Adrenal gland (tissue), 5 donors: ENCODE measurements around the gene MRPS7.

Source experiments
- POLR2A ChIP-seq, 2 donors: fragments of 450-650 bp; IDR thresholded peaks; one replicate each; pipeline ENCODE4 v1.6.1; 2017; ENCODE audit warnings: antibody characterized with exemption in 2 of 2, mild to moderate bottlenecking in 2 of 2, moderate library complexity in 1 of 2
- TF ChIP-seq, protein P1 (sequence below), 6 experiments: fragments of 450-650 bp in 4 of 6; fragments of 200-600 bp in 2 of 6; sonication (generic) in 1 of 6; IDR thresholded peaks; 1 replicate in 5 of 6; 2 replicates in 1 of 6; pipeline versions ENCODE4 v1.5.1 to v1.8.0; 2016 to 2021; ENCODE audit warnings: antibody characterized with exemption in 6 of 6, mild to moderate bottlenecking in 2 of 6, moderate library complexity in 1 of 6
- donor health status: DM: no; HTN: no; CAD: no.

DNA sequence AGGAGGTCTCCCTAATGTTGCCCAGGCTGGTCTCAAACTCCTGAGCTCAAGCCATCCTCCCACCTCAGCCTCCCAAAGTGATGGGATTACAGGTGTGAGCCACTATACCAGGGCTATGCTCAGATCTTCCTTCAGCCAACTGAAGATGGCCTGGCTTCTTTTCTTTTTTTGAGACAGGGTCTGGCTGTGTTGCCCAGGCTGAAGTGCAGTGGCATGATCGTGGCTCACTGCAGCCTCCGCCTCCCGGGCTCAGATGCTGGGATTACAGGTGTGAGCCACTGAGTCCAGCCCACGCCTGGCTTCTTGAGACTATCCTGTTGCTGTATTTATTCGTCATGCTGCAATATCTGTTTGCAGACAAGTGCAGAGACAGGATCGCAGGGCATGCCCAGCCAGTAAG, 23.4 kb downstream of the MRPS7 start:
- no peak for TF ChIP-seq POLR2A (IDR thresholded peaks at IDR 0.05)
- TF ChIP-seq, protein P1, sequence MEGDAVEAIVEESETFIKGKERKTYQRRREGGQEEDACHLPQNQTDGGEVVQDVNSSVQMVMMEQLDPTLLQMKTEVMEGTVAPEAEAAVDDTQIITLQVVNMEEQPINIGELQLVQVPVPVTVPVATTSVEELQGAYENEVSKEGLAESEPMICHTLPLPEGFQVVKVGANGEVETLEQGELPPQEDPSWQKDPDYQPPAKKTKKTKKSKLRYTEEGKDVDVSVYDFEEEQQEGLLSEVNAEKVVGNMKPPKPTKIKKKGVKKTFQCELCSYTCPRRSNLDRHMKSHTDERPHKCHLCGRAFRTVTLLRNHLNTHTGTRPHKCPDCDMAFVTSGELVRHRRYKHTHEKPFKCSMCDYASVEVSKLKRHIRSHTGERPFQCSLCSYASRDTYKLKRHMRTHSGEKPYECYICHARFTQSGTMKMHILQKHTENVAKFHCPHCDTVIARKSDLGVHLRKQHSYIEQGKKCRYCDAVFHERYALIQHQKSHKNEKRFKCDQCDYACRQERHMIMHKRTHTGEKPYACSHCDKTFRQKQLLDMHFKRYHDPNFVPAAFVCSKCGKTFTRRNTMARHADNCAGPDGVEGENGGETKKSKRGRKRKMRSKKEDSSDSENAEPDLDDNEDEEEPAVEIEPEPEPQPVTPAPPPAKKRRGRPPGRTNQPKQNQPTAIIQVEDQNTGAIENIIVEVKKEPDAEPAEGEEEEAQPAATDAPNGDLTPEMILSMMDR (IDR thresholded peaks at IDR 0.05), result no peak
